Neural cell (in vitro differentiated cells): ENCODE results near the gene TNF.

Experiments used
- CTCF ChIP-seq: fragments of 450-650 bp; IDR thresholded peaks from 2 replicates; pipeline ENCODE4 v1.5.1; 2014; ENCODE audit warnings: antibody characterized with exemption, mild to moderate bottlenecking, moderate library complexity; ENCODE audit not compliant: poor library complexity, severe bottlenecking
- EP300 ChIP-seq: fragments of 450-650 bp; conservative IDR thresholded peaks from 2 replicates; pipeline ENCODE4 v1.6.1; 2014; ENCODE audit warnings: antibody characterized with exemption, mild to moderate bottlenecking, moderate library complexity; ENCODE audit not compliant: poor library complexity, severe bottlenecking
- EZH2 ChIP-seq: fragments of 200-600, 300-800 bp; shearing (Covaris generic), sonication (generic); IDR thresholded peaks from 2 replicates; pipeline ENCODE4 v1.6.1; 2014; ENCODE audit warnings: antibody characterized with exemption, low read length, borderline replicate concordance, mild to moderate bottlenecking; ENCODE audit not compliant: insufficient read depth, poor library complexity, severe bottlenecking
- MXI1 ChIP-seq: fragments of 450-650 bp; conservative IDR thresholded peaks from 2 replicates; pipeline ENCODE4 v1.6.1; 2014; ENCODE audit warnings: antibody characterized with exemption, mild to moderate bottlenecking; ENCODE audit not compliant: poor library complexity, severe bottlenecking
- POLR2AphosphoS5 ChIP-seq: IDR thresholded peaks from 2 replicates; pipeline ENCODE4 v1.6.1; 2012
- RAD21 ChIP-seq: fragments of 450-650 bp; conservative IDR thresholded peaks from 2 replicates; pipeline ENCODE4 v1.6.1; 2014; ENCODE audit warnings: antibody characterized with exemption, mild to moderate bottlenecking, moderate library complexity
- REST ChIP-seq: IDR thresholded peaks from 2 replicates; pipeline ENCODE4 v1.6.1; 2012; ENCODE audit warnings: borderline replicate concordance
- TAF1 ChIP-seq: IDR thresholded peaks from 2 replicates; pipeline ENCODE4 v1.6.1; 2012; ENCODE audit warnings: low read depth

GRCh38 chr6:31575952-31576685, 754 bp downstream of the TNF start:
- TF ChIP-seq CTCF: no peak
- TF ChIP-seq POLR2AphosphoS5: no peak
- no peak for TF ChIP-seq TAF1
- no peak for TF ChIP-seq EZH2
- TF ChIP-seq EP300: no peak
- no peak for TF ChIP-seq MXI1
- no peak for TF ChIP-seq RAD21
- TF ChIP-seq REST: no peak
